HG03342 (cell line): ENCODE measurements around the gene CAPN2.

ENCODE experiments used
- ATAC-seq: cut with Tn5 transposase; IDR thresholded peaks from one replicate; pipeline ENCODE4 v1.9.1; 2021; ENCODE audit warnings: mild to moderate bottlenecking, moderate library complexity; ENCODE audit not compliant: unreplicated experiment

The CAPN2 gene

GRCh38 chr1:223712194-223712849 lies at the start of gene CAPN2:
TSS of gene CAPN2 (plus strand) at chr1:223712539. CDS start at chr1:223712641, 102 bp downstream.
- ATAC-seq = peak; percentile 57

GRCh38 chr1:223662943-223663342 lies 49.4 kb upstream of the CAPN2 start:
- ATAC-seq = no peak

GRCh38 chr1:223664106-223664505 lies 48.2 kb upstream of the CAPN2 start:
- ATAC-seq = no peak

GRCh38 chr1:223665592-223666312 lies 46.6 kb upstream of the CAPN2 start, which contains the start of gene CAPN8:
TSS of gene CAPN8 (minus strand) at chr1:223665701. CDS start at chr1:223665646, 55 bp downstream.
- ATAC-seq = no peak

GRCh38 chr1:223667484-223668182 lies 44.7 kb upstream of the CAPN2 start:
- no peak for ATAC-seq

GRCh38 chr1:223669003-223669795 lies 43.1 kb upstream of the CAPN2 start:
- ATAC-seq = no peak

GRCh38 chr1:223670458-223671159 lies 41.7 kb upstream of the CAPN2 start:
- no peak for ATAC-seq

- ATAC-seq = no peak
Measured at GRCh38 chr1:223674119-223674890, 38.0 kb upstream of the CAPN2 start.

GRCh38 chr1:223678841-223679240 lies 33.5 kb upstream of the CAPN2 start:
- no peak for ATAC-seq

- no peak for ATAC-seq
Measured at GRCh38 chr1:223680188-223680587, 32.2 kb upstream of the CAPN2 start.

- ATAC-seq = no peak
Measured at GRCh38 chr1:223682502-223682901, 29.8 kb upstream of the CAPN2 start.

GRCh38 chr1:223683586-223684487 lies 28.5 kb upstream of the CAPN2 start:
- no peak for ATAC-seq

- ATAC-seq = no peak
Measured at GRCh38 chr1:223684488-223684792, 27.9 kb upstream of the CAPN2 start.

GRCh38 chr1:223691121-223691520 lies 21.2 kb upstream of the CAPN2 start:
- ATAC-seq = no peak

- no peak for ATAC-seq
Measured at GRCh38 chr1:223695014-223695548, 17.3 kb upstream of the CAPN2 start.

- ATAC-seq = no peak
Measured at GRCh38 chr1:223695941-223696340, 16.4 kb upstream of the CAPN2 start.

GRCh38 chr1:223700388-223700918 lies 11.9 kb upstream of the CAPN2 start:
- ATAC-seq = no peak

- no peak for ATAC-seq
Measured at GRCh38 chr1:223700942-223701637, 11.2 kb upstream of the CAPN2 start.
